Measurements from ENCODE around the gene CNIH2.

Gene CNIH2

DNA sequence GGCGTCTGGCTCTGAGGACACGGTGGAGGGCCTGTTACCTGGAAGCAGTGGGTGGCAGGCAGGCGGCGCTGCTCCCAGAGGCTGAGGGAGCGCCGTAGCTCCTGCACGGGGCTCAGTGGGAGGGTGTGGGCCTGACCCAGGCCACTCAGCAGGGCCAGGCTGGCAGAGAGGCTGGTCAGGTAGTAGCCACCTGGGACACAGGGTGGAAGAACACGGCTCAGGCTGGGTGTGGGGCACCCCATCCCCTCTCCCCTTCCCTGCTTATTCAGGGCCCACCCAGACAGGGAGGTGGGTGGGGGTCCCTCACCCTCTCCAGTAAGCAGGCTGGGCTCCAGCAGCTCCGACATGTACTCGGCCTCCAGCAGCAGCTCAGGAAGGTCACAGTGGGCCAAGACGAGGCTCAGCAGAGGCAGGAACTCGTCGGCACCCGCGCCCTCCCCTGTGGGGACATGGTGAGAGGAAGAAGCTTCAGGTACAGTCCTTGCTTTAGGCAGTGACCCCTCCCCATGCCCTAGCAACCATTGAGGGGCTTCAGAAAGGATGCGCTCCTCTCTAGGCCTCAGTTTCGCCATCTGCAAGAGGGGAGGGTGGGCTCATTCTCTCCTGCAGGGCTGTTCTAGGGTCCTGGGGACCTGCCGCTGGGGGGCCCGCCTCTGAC is 55.4 kb downstream of the CNIH2 start:
- DNase-seq: no peak

Measured in stimulated activated CD4-positive, alpha-beta T cell treated with anti-CD3 and anti-CD28 coated beads, Interleukin-15, amount 100 ng/mL, for 24 hours (primary cell).